ENCODE data around the gene ATAD2B.

ATAD2B gene

DNA sequence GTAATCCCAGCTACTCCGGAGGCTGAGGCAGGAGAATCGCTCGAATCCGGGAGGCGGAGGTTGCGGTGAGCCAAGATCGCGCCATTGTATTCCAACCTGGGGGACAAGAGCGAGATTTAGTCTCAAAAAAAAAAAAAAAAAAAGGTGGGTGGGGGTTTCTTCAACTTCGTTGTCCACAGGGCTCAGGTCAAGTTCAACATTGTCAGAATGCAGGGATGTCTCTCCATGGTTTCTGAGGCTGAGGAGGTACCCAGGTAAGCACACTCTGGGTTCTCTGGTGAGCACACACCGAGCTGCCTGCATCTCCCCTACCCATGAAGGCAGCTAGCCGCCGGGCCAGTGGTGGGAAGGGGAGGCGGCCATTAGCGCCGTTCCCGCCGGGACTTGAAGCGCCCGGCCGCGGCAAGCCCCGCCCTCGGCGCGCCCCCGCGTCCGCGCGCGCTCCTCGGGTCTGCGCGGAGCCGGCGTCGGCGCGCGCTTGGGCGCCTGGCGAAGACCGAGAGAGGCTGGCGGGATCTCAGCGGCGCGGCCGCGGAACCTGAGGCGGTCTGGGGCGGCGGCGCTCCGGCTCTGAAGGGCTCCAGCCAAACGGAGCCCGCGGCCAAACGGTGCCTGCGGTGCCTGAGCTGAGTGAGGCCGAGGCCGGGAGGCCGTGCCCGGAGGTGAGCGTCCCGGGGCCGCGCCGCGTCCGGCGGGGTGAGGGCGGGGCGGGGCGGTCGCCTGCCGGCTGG is 13.2 kb upstream of the ATAD2B start, which contains the start of gene UBXN2A:
UBXN2A (plus strand) TSS at position 477 of the 731 bp plus-strand sequence. CDS start 17,852 bp downstream, outside the sequence.
- DNase-seq (ENCODE audit: low read depth): peak; percentile 90
- peak within 1 kb of the TSS; percentile 87 for H3K4me3 ChIP-seq (ENCODE audit: low read depth, low read length)
- TF ChIP-seq MYC (IDR thresholded peaks at IDR 0.05; ENCODE audit: low read depth, low read length) (no peak), POLR2A (IDR thresholded peaks at IDR 0.05; ENCODE audit: extremely low read depth, insufficient read length) (peak; percentile 69)

- no peak for TF ChIP-seq MYC (IDR thresholded peaks at IDR 0.05; ENCODE audit: low read depth, low read length)
- TF ChIP-seq MAX (IDR thresholded peaks at IDR 0.05; ENCODE audit: low read depth, low read length): no peak
- TF ChIP-seq POLR2A (IDR thresholded peaks at IDR 0.05; ENCODE audit: extremely low read depth, insufficient read length): no peak
- TF ChIP-seq CTCF (IDR thresholded peaks at IDR 0.05; ENCODE audit: low read depth, low read length): no peak
- H3K4me3 ChIP-seq (ENCODE audit: low read depth, low read length): no peak overlapping the region
- DNase-seq (ENCODE audit: low read depth): no peak
Observed at GRCh38 chr2:23934259-23934658, 7.3 kb upstream of the ATAD2B start.

GRCh38 chr2:23926290-23926749 is 603 bp downstream of the ATAD2B start:
- peak overlapping the region; percentile 71 for H3K4me3 ChIP-seq (ENCODE audit: low read depth, low read length)
- peak; percentile 73 for DNase-seq (ENCODE audit: low read depth)
- TF ChIP-seq MAX (IDR thresholded peaks at IDR 0.05; ENCODE audit: low read depth, low read length): no peak
- TF ChIP-seq MYC (IDR thresholded peaks at IDR 0.05; ENCODE audit: low read depth, low read length): no peak
- TF ChIP-seq CTCF (IDR thresholded peaks at IDR 0.05; ENCODE audit: low read depth, low read length): no peak
- TF ChIP-seq POLR2A (IDR thresholded peaks at IDR 0.05; ENCODE audit: extremely low read depth, insufficient read length): no peak

- TF ChIP-seq POLR2A (IDR thresholded peaks at IDR 0.05; ENCODE audit: extremely low read depth, insufficient read length): peak; percentile 28
- no peak for TF ChIP-seq MAX (IDR thresholded peaks at IDR 0.05; ENCODE audit: low read depth, low read length)
Observed at GRCh38 chr2:23925702-23926289, 1.1 kb downstream of the ATAD2B start.

DNA sequence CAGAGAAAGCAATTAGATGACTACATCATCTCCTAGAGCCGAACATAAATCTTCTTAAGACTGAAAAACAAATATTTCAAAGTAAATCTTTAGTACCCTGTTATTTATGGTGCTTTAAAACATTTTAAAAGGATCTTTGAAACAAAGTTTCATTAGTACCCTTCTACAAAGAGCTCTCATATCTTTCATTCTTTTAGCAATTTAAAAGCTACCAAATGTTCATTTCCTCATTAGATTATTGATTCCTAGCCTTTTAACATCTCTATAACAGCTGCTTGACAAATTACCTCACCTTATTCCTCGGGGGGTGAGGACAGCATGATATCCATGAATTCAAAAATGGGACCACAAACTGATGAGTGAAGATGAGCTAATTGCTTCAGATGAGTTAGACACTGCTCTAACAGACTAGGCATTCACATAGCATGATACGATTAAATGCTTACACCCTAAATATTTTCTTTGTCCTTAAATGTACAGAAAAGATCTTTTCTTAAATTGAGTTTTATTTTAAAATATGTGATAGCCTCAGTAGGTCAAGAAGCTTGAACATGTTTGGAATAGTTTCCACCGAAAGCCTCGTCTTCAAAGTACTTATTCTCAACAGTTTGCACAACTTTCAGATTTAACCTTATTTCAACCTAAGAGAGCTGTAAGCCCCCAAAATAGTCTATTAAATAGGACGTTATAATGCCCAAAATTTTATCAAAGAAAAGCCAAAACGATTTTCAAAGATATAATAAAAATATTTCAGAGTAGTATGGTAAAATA is 2.1 kb downstream of the ATAD2B start:
- TF ChIP-seq MYC (IDR thresholded peaks at IDR 0.05; ENCODE audit: low read depth, low read length) (no peak), MAX (IDR thresholded peaks at IDR 0.05; ENCODE audit: low read depth, low read length) (no peak), CTCF (IDR thresholded peaks at IDR 0.05; ENCODE audit: low read depth, low read length) (no peak), POLR2A (IDR thresholded peaks at IDR 0.05; ENCODE audit: extremely low read depth, insufficient read length) (no peak)
- DNase-seq (ENCODE audit: low read depth): peak; percentile 24
- peak overlapping the region; percentile 71 for H3K4me3 ChIP-seq (ENCODE audit: low read depth, low read length)

More at GRCh38 chr2:23925702-23926289, 1.1 kb downstream of the ATAD2B start:
- peak; percentile 94 for DNase-seq (ENCODE audit: low read depth)
- H3K4me3 ChIP-seq (ENCODE audit: low read depth, low read length): peak overlapping the region; percentile 71

GRCh38 chr2:23918837-23919489 is 8.0 kb downstream of the ATAD2B start:
- H3K4me3 ChIP-seq (ENCODE audit: low read depth, low read length): no peak overlapping the region
- no peak for DNase-seq (ENCODE audit: low read depth)
- TF ChIP-seq MAX (IDR thresholded peaks at IDR 0.05; ENCODE audit: low read depth, low read length): no peak

Measured in NB4 (cell line).